H9 (cell line): ENCODE results near the gene NAA15. TPM values are rescaled to one million over a fixed set of nuclear protein-coding genes. Genes with fewer than 3 reads are reported as not detected.

ENCODE experiments used
- DNase-seq: peaks from one replicate; pipeline ENCODE4 v3.0.0-alpha.2; 2017
- H2AFZ ChIP-seq: one replicate; pipeline ENCODE4 v1.6.1; 2013; ENCODE audit warnings: mild to moderate bottlenecking, low read length, control low read depth, moderate library complexity
- H2AK5ac ChIP-seq: 2 replicates; pipeline ENCODE4 v1.6.1; 2013; ENCODE audit warnings: low read length, control low read depth, mixed read lengths; ENCODE audit not compliant: insufficient read length
- H2BK120ac ChIP-seq: one replicate; pipeline ENCODE4 v1.6.1; 2013; ENCODE audit warnings: low read depth, mild to moderate bottlenecking, low read length, control low read depth, inconsistent platforms; ENCODE audit not compliant: poor library complexity, severe bottlenecking
- H2BK12ac ChIP-seq: 2 replicates; pipeline ENCODE4 v1.6.1; 2013; ENCODE audit warnings: low read length, control low read depth, mixed read lengths, low read depth; ENCODE audit not compliant: insufficient read length
- H2BK15ac ChIP-seq: 2 replicates; pipeline ENCODE4 v1.6.1; 2013; ENCODE audit warnings: low read depth, low read length, control low read depth
- H2BK20ac ChIP-seq: one replicate; pipeline ENCODE4 v1.6.1; 2013; ENCODE audit warnings: low read depth, mild to moderate bottlenecking, low read length, control low read depth, inconsistent platforms; ENCODE audit not compliant: poor library complexity, severe bottlenecking
- H2BK5ac ChIP-seq: 2 replicates; pipeline ENCODE4 v1.6.1; 2013; ENCODE audit warnings: low read length, control low read depth, mixed read lengths; ENCODE audit not compliant: insufficient read length
- H3K14ac ChIP-seq: 2 replicates; pipeline ENCODE4 v1.6.1; 2013; ENCODE audit warnings: low read length, control low read depth; ENCODE audit not compliant: insufficient read depth
- H3K18ac ChIP-seq: 2 replicates; pipeline ENCODE4 v1.6.1; 2013; ENCODE audit warnings: low read depth, mild to moderate bottlenecking, mixed read lengths, low read length, control low read depth; ENCODE audit not compliant: insufficient read length
- H3K23ac ChIP-seq: 2 replicates; pipeline ENCODE4 v1.6.1; 2013; ENCODE audit warnings: low read length, control low read depth, mixed read lengths, low read depth; ENCODE audit not compliant: insufficient read length
- H3K23me2 ChIP-seq: 2 replicates; pipeline ENCODE4 v1.6.1; 2013; ENCODE audit warnings: low read depth, mild to moderate bottlenecking, mixed read lengths, low read length, control low read depth; ENCODE audit not compliant: insufficient read length, poor library complexity, severe bottlenecking
- H3K27ac ChIP-seq: 2 replicates; pipeline ENCODE4 v1.5.1; 2013; ENCODE audit warnings: low read length, control low read depth, mixed read lengths, low read depth; ENCODE audit not compliant: insufficient read length
- H3K27me3 ChIP-seq: 2 replicates; pipeline ENCODE4 v1.6.1; 2013; ENCODE audit warnings: low read length, control low read depth, inconsistent platforms; ENCODE audit not compliant: insufficient read depth
- H3K4ac ChIP-seq: 2 replicates; pipeline ENCODE4 v1.6.1; 2013; ENCODE audit warnings: low read depth, mild to moderate bottlenecking, control low read depth, inconsistent platforms, low read length, moderate library complexity
- H3K4me1 ChIP-seq: 2 replicates; pipeline ENCODE4 v1.6.1; 2013; ENCODE audit warnings: low read length, control low read depth, inconsistent platforms; ENCODE audit not compliant: insufficient read depth
- H3K4me2 ChIP-seq: 2 replicates; pipeline ENCODE4 v1.6.1; 2013; ENCODE audit warnings: low read length, control low read depth, mixed read lengths; ENCODE audit not compliant: insufficient read length, insufficient read depth
- H3K56ac ChIP-seq: 2 replicates; pipeline ENCODE4 v1.6.1; 2013; ENCODE audit warnings: low read depth, mild to moderate bottlenecking, mixed read lengths, low read length, control low read depth; ENCODE audit not compliant: insufficient read length
- H3K79me1 ChIP-seq: 2 replicates; pipeline ENCODE4 v1.6.1; 2013; ENCODE audit warnings: low read depth, mild to moderate bottlenecking, moderate library complexity, low read length, control low read depth, inconsistent platforms; ENCODE audit not compliant: insufficient read depth, poor library complexity, severe bottlenecking
- H3K79me2 ChIP-seq: 2 replicates; pipeline ENCODE4 v1.6.1; 2013; ENCODE audit warnings: low read length, control low read depth, inconsistent platforms; ENCODE audit not compliant: insufficient read depth
- H3K9ac ChIP-seq: 2 replicates; pipeline ENCODE4 v1.6.1; 2013; ENCODE audit warnings: low read length, control low read depth, mixed read lengths; ENCODE audit not compliant: insufficient read length; ENCODE audit errors: extremely low read depth
- H3K9me3 ChIP-seq: one replicate; pipeline ENCODE4 v1.6.1; 2013; ENCODE audit warnings: low read depth, low read length, inconsistent platforms; ENCODE audit not compliant: control insufficient read depth
- H3T11ph ChIP-seq: one replicate; pipeline ENCODE4 v1.6.1; 2013; ENCODE audit warnings: mild to moderate bottlenecking, low read length, control low read depth, inconsistent platforms
- H4K20me1 ChIP-seq: one replicate; pipeline ENCODE4 v1.6.1; 2013; ENCODE audit not compliant: control insufficient read depth, insufficient read length, insufficient read depth
- H4K5ac ChIP-seq: 2 replicates; pipeline ENCODE4 v1.6.1; 2013; ENCODE audit warnings: low read depth, mild to moderate bottlenecking, mixed read lengths, low read length, control low read depth; ENCODE audit not compliant: insufficient read length
- H4K8ac ChIP-seq: replicated peaks from 2 replicates; pipeline ENCODE4 v1.6.1; 2013; ENCODE audit warnings: low read length, control low read depth, mixed read lengths, low read depth; ENCODE audit not compliant: insufficient read length
- H4K91ac ChIP-seq: 2 replicates; pipeline ENCODE4 v1.6.1; 2013; ENCODE audit warnings: low read depth, mild to moderate bottlenecking, moderate library complexity, mixed read lengths, low read length, control low read depth; ENCODE audit not compliant: insufficient read length
- H3K27ac Mint-ChIP-seq, 3 experiments: 2 replicates in 2 of 3; 3 replicates in 1 of 3; pipeline ENCODE4 v1.8.0; 2020 to 2021; ENCODE audit warnings: mixed read lengths in 3 of 3, mild to moderate bottlenecking in 1 of 3, moderate library complexity in 1 of 3
- H3K27me3 Mint-ChIP-seq: 2 replicates; pipeline ENCODE4 v1.8.0; 2021; ENCODE audit warnings: low read depth, mild to moderate bottlenecking, moderate library complexity, mixed read lengths
- H3K36me3 Mint-ChIP-seq, 3 experiments: 2 replicates in 2 of 3; 3 replicates in 1 of 3; pipeline ENCODE4 v1.8.0; 2020 to 2021; ENCODE audit warnings: low read depth in 3 of 3, mixed read lengths in 3 of 3; ENCODE audit not compliant: insufficient read depth in 1 of 3
- H3K4me1 Mint-ChIP-seq, 2 experiments: 2 replicates each; pipeline ENCODE4 v1.8.0; 2020; ENCODE audit warnings: mixed read lengths in 2 of 2
- H3K4me3 Mint-ChIP-seq, 2 experiments: 2 replicates in 1 of 2; 3 replicates in 1 of 2; pipeline ENCODE4 v1.8.0; 2020 to 2021; ENCODE audit warnings: mild to moderate bottlenecking in 2 of 2, mixed read lengths in 2 of 2, moderate library complexity in 1 of 2
- H3K9me3 Mint-ChIP-seq, 2 experiments: 2 replicates in 1 of 2; 3 replicates in 1 of 2; pipeline ENCODE4 v1.8.0; 2020; ENCODE audit warnings: mild to moderate bottlenecking in 2 of 2, mixed read lengths in 2 of 2, moderate library complexity in 1 of 2
- WGBS: extraction: QIAGEN DNeasy Blood & Tissue Kit; methylation state at CpG from one replicate; pipeline ENCODE4 v1.1.7; 2013; ENCODE audit warnings: missing lambda C conversion rate, low lambda C conversion rate, mixed read lengths; ENCODE audit not compliant: insufficient read length; ENCODE audit errors: extremely low coverage; 5-methylcytosine and 5-hydroxymethylcytosine counted together
- total RNA-seq: library from RNA; stranded (reverse); gene quantifications from 2 replicates; pipeline ENCODE4 v1.2.1, GENCODE V29; 2021
- TF ChIP-seq, protein P1 (sequence below): fragments of 200-600 bp; sonication (generic); conservative IDR thresholded peaks from 3 replicates; pipeline ENCODE4 v1.8.0; 2021; ENCODE audit warnings: antibody characterized with exemption, mild to moderate bottlenecking

The NAA15 gene
- total RNA-seq, 1 experiment from 2014 or later, result 115 TPM

DNA sequence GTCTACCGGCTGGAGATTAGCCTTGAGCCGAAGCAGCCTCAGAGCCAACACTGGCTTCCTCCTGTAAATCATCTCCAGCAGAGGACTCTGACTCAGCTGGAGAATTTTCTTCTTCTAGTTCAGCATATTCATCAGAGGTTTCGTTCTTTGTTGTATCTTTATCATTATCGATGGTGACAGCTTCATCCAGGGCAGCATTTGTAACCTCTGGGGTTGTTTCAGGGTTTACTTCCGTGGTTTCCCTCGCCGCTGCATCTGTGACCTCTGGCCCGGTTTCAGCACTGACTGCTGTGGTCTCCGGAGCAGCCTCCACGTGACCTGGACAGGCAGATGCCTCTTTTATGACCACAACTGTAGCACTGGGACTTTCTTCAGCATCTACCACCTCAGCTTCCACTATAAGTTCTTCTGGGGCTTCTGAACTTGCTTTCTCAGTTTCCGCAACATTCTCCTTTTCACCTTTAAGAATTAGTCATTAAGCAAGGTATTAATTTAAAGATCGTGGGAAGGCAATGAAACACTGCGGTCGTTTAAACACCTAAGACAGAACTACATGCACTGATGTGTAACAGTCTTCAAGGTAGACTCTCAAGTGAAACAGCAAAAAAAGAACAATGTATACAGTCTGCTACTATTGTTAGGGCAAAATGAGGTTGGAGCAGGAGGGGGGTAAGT is 34.6 kb upstream of the NAA15 start:
- H3K56ac ChIP-seq, result no peak overlapping the region
- no peaks in the 10 kb centered on the region for H3K9me3 ChIP-seq
- H2AFZ ChIP-seq, result no peak overlapping the region
- peak; percentile 46 for DNase-seq
- no peak overlapping the region for H3K4me3 Mint-ChIP-seq
- no peak overlapping the region for H2BK15ac ChIP-seq
- H3K4me1 ChIP-seq, result no peaks in the 10 kb centered on the region; the same call in 1 of the 2 replicates
- no peaks in the 10 kb centered on the region for H3K9me3 Mint-ChIP-seq
- no peak overlapping the region for H4K5ac ChIP-seq
- WGBS, result no CpG with 5 or more reads among the region's 14 CpGs
- H4K91ac ChIP-seq, result no peak overlapping the region
- no peaks in the 10 kb centered on the region for H3K79me2 ChIP-seq
- no peaks in the 10 kb centered on the region for H3K79me1 ChIP-seq
- no peak overlapping the region for H3K27ac ChIP-seq
- H2AK5ac ChIP-seq, result no peak overlapping the region
- TF ChIP-seq, protein P1, sequence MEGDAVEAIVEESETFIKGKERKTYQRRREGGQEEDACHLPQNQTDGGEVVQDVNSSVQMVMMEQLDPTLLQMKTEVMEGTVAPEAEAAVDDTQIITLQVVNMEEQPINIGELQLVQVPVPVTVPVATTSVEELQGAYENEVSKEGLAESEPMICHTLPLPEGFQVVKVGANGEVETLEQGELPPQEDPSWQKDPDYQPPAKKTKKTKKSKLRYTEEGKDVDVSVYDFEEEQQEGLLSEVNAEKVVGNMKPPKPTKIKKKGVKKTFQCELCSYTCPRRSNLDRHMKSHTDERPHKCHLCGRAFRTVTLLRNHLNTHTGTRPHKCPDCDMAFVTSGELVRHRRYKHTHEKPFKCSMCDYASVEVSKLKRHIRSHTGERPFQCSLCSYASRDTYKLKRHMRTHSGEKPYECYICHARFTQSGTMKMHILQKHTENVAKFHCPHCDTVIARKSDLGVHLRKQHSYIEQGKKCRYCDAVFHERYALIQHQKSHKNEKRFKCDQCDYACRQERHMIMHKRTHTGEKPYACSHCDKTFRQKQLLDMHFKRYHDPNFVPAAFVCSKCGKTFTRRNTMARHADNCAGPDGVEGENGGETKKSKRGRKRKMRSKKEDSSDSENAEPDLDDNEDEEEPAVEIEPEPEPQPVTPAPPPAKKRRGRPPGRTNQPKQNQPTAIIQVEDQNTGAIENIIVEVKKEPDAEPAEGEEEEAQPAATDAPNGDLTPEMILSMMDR, result no peak
- H3T11ph ChIP-seq, result no peak overlapping the region
- H3K18ac ChIP-seq, result no peak overlapping the region
- no peak overlapping the region for H2BK5ac ChIP-seq
- H3K23ac ChIP-seq, result no peak overlapping the region
- no peak overlapping the region for H4K8ac ChIP-seq
- no peak overlapping the region for H2BK12ac ChIP-seq
- no peak overlapping the region for H3K14ac ChIP-seq
- no peak overlapping the region for H3K4me2 ChIP-seq
- no peaks in the 10 kb centered on the region for H3K36me3 Mint-ChIP-seq
- peak overlapping the region in 1 of 3 experiments; percentile 40; a peak in 1 of 7 replicates for H3K27ac Mint-ChIP-seq
- H3K27me3 Mint-ChIP-seq, result no peaks in the 10 kb centered on the region
- no peak overlapping the region for H2BK120ac ChIP-seq
- H3K4me1 Mint-ChIP-seq, result peaks cover 19 to 23% of the 10 kb centered on the region in 2 experiments
- H4K20me1 ChIP-seq, result no peaks in the 10 kb centered on the region
- no peak overlapping the region for H2BK20ac ChIP-seq
- no peaks in the 10 kb centered on the region for H3K27me3 ChIP-seq
- no peaks in the 10 kb centered on the region for H3K23me2 ChIP-seq
- no peak overlapping the region for H3K9ac ChIP-seq
- H3K4ac ChIP-seq, result no peak overlapping the region
